T-cell (primary cell): ENCODE results near the gene WNK2. TPM values are rescaled to one million over a fixed set of nuclear protein-coding genes. Genes with fewer than 3 reads are reported as not detected.
"Not testable (repeated sequence)": the region's sequence is repeated elsewhere in the genome, so short reads cannot be mapped to it uniquely, and the experiment has no call there.

Source experiments
- ATAC-seq, 4 experiments: fragments of 200-7000 bp in 3 of 4; fragments of 150-1000 bp in 1 of 4; cut with Tn5 transposase; replicated peaks in 1 of 4; 1 replicate in 3 of 4; 2 replicates in 1 of 4; pipeline ENCODE4 v1.10.0; 2021; ENCODE audit warnings: moderate library complexity in 3 of 4, mild to moderate bottlenecking in 2 of 4, moderate number of reproducible peaks in 1 of 4
- CTCF ChIA-PET, 2 donors: fragments of 300-600 bp; sonication (Branson Sonifier 250); formaldehyde crosslinking; loops; one replicate each; lab custom pipeline; 2022; ENCODE audit warnings: antibody characterized with exemption in 2 of 2; lab: Charles Lee
- POLR2A ChIA-PET, 2 donors: fragments of 300-600 bp; sonication (Branson Sonifier 250); formaldehyde crosslinking; loops; one replicate each; lab custom pipeline; 2022; ENCODE audit warnings: antibody characterized with exemption in 2 of 2; lab: Charles Lee
- DNase-seq, 35 experiments: peaks; one replicate each; pipeline versions ENCODE4 v3.0.0 to v3.0.0-alpha.2; 2013 to 2023
- H3K27ac ChIP-seq: one replicate; pipeline ENCODE4 v1.5.1; 2013; ENCODE audit warnings: low read length
- H3K27me3 ChIP-seq, 2 experiments: replicated peaks in 1 of 2; 1 replicate in 1 of 2; 2 replicates in 1 of 2; pipeline versions ENCODE4 v1.6.1 to v1.7.0; 2013; ENCODE audit warnings: low read length in 1 of 2, mixed read lengths in 1 of 2; ENCODE audit not compliant: control insufficient read depth in 2 of 2, insufficient read depth in 2 of 2; ENCODE audit errors: extremely low read depth in 1 of 2
- H3K36me3 ChIP-seq, 2 donors: 1 replicate in 1 of 2; 2 replicates in 1 of 2; pipeline versions ENCODE4 v1.6.1 to v1.7.0; 2013; ENCODE audit warnings: low read length in 1 of 2; ENCODE audit not compliant: control insufficient read depth in 2 of 2, insufficient read depth in 1 of 2; ENCODE audit errors: extremely low read depth in 1 of 2
- H3K4me1 ChIP-seq, 2 experiments: 1 replicate in 1 of 2; 2 replicates in 1 of 2; pipeline versions ENCODE4 v1.6.1 to v1.7.0; 2013; ENCODE audit warnings: low read length in 2 of 2, mixed read lengths in 1 of 2; ENCODE audit not compliant: insufficient read depth in 2 of 2, control insufficient read depth in 1 of 2; ENCODE audit errors: extremely low read depth in 1 of 2
- H3K4me3 ChIP-seq, 2 donors: 1 replicate in 1 of 2; 2 replicates in 1 of 2; pipeline versions ENCODE4 v1.5.1 to v1.7.0; 2013; ENCODE audit warnings: mild to moderate bottlenecking in 2 of 2, low read length in 1 of 2, moderate library complexity in 1 of 2; ENCODE audit not compliant: control insufficient read depth in 1 of 2; ENCODE audit errors: extremely low read depth in 1 of 2
- H3K9me3 ChIP-seq: 2 replicates; pipeline ENCODE4 v1.7.0; 2013
- H3K27ac Mint-ChIP-seq, 2 donors: one replicate each; pipeline ENCODE4 v1.8.0; 2020 to 2021; ENCODE audit warnings: mild to moderate bottlenecking in 2 of 2, mixed read lengths in 2 of 2
- H3K27me3 Mint-ChIP-seq, 2 donors: one replicate each; pipeline ENCODE4 v1.8.0; 2021 to 2022; ENCODE audit warnings: mixed read lengths in 2 of 2
- H3K36me3 Mint-ChIP-seq: one replicate; pipeline ENCODE4 v1.8.0; 2021; ENCODE audit warnings: mixed read lengths
- H3K4me1 Mint-ChIP-seq, 3 donors: one replicate each; pipeline ENCODE4 v1.8.0; 2020 to 2022; ENCODE audit warnings: mixed read lengths in 3 of 3, mild to moderate bottlenecking in 1 of 3
- H3K4me3 Mint-ChIP-seq, 3 donors: one replicate each; pipeline ENCODE4 v1.8.0; 2020 to 2022; ENCODE audit warnings: mild to moderate bottlenecking in 3 of 3, mixed read lengths in 3 of 3, moderate library complexity in 3 of 3
- H3K9me3 Mint-ChIP-seq, 3 donors: one replicate each; pipeline ENCODE4 v1.8.0; 2020 to 2022; ENCODE audit warnings: mixed read lengths in 3 of 3
- WGBS: methylation state at CpG from one replicate; pipeline ENCODE4 v1.1.5; 2013; ENCODE audit warnings: missing lambda C conversion rate; ENCODE audit not compliant: insufficient coverage; 5-methylcytosine and 5-hydroxymethylcytosine counted together
- total RNA-seq, 35 experiments: library from RNA in 6 of 35; stranded (reverse) in 6 of 35; fragments of 120-200 nt in 1 of 35; gene quantifications; one replicate each; pipeline versions ENCODE4 v1.2.1 to v1.2.4 and lab custom pipeline; 2013 to 2026

Gene WNK2
- total RNA-seq, 5 donors from 2014 or later (not counting 1 experiment from before 2014, with no cell fraction given) = 0.12 to 0.95 (median 0.48) TPM

DNA sequence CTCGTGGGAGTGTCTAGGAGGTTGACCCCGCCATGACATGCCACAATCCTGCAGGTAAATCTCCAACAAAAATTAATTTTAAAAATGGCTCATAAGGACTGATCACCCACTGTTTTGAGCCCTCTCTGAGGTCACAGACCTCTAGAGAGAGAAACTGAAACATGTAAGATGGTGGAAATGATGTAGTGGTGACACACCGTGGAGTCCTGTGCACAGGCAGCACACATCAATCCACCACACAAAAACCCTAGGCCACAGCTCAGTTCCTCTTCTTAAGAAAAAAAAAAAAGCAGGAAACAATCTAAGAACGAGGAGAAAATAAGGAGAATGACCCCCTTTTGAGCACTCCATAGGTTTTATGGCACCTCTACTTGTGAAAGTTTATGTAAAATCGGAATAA, 173.7 kb downstream of the WNK2 start:
- H3K27me3 Mint-ChIP-seq = no peaks in the 10 kb centered on the region
- POLR2A ChIA-PET = no interaction called here
- H3K4me1 Mint-ChIP-seq = peaks cover 0 to 5% (median 2%) of the 10 kb centered on the region in 3 donors
- H3K9me3 ChIP-seq = no peaks in the 10 kb centered on the region
- peaks cover 0 to 13% (median 5%) of the 10 kb centered on the region in 3 donors for H3K9me3 Mint-ChIP-seq
- H3K4me3 ChIP-seq = no peak overlapping the region
- H3K27me3 ChIP-seq = peaks cover 0 to 3% of the 10 kb centered on the region in 2 experiments
- no peaks in the 10 kb centered on the region for H3K36me3 ChIP-seq
- no CpG with 5 or more reads among the region's 5 CpGs for WGBS
- no peaks in the 10 kb centered on the region for H3K36me3 Mint-ChIP-seq
- H3K4me1 ChIP-seq = no peaks in the 10 kb centered on the region
- ATAC-seq = peak in 1 of 4 experiments; percentile 38
- CTCF ChIA-PET = interaction anchor here in 1 of 2 donors (0.7 kb wide), 1 partner anchor 1080 kb away, joined by 3 read pairs; no protein-coding TSS in a partner anchor
- H3K27ac ChIP-seq = no peak overlapping the region
- no peak overlapping the region for H3K4me3 Mint-ChIP-seq
- H3K27ac Mint-ChIP-seq = no peak overlapping the region
- peak in 1 of 35 experiments; percentile 10 for DNase-seq

DNA sequence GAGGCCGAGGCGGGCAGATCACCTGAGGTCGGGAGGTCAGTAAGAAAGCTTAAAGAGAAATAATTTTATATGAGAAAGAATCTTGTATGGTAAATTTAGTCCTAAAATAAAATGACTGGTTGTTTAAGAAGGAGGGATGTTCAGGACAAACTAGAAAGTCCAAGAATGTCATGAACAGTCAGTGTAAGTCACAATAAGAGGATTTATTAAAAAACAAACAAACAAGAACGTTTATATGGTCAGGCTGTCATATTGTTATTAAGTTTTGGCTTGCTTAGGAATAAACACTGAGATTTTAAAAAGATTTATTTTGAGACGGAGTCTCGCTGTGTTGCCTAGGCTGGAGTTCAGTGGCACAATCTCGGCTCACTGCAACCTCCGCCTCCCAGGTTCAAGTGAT, 176.0 kb downstream of the WNK2 start:
- POLR2A ChIA-PET, ATAC-seq, H3K27me3 ChIP-seq, H3K27ac ChIP-seq, H3K36me3 Mint-ChIP-seq, H3K4me3 ChIP-seq, H3K4me1 ChIP-seq, H3K27ac Mint-ChIP-seq, H3K4me1 Mint-ChIP-seq, H3K36me3 ChIP-seq, H3K9me3 ChIP-seq, H3K4me3 Mint-ChIP-seq, DNase-seq, H3K27me3 Mint-ChIP-seq: not testable (repeated sequence)
- H3K9me3 Mint-ChIP-seq = peaks cover 4 to 16% (median 6%) of the 10 kb centered on the region in 3 donors
- CTCF ChIA-PET = interaction anchor here in 1 of 2 donors (1.1 kb wide), 1 partner anchor 251 kb away, joined by 3 read pairs; no protein-coding TSS in a partner anchor
- WGBS = 86% methylated on average over 7 of the region's 8 CpGs

DNA sequence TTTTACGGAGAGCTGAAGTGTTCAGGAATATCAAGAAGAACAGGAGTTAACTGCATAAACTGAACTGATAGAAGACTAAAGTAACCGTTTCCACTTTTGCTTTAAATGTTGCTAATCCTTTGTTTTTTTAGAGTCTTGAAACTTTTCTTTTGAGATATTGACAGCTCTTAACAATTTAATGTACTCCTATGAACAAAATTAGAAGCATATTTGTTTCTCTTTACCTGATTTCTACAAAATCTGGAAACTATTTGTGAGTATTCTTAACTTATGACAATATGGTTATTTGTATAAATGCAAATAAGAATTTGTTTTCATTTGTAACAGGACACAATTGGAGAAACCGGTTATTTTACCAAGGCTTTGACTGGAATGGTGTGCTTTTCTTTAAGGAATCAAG, 178.1 kb downstream of the WNK2 start:
- no peak overlapping the region for H3K27ac Mint-ChIP-seq
- ChIA-PET POLR2A (no interaction called here), CTCF (interaction anchor here in 1 of 2 donors (0.5 kb wide), 1 partner anchor 124 kb away, joined by 6 read pairs; no protein-coding TSS in a partner anchor)
- WGBS = 100% methylated on average over 1 of the region's 3 CpGs
- ATAC-seq (no peak), DNase-seq (no peak)
- Histone ChIP-seq H3K4me3 (no peak overlapping the region), H3K9me3 (no peaks in the 10 kb centered on the region), H3K36me3 (no peaks in the 10 kb centered on the region), H3K27me3 (peaks cover 0 to 16% of the 10 kb centered on the region in 2 experiments), H3K27ac (no peak overlapping the region), H3K4me1 (no peaks in the 10 kb centered on the region)
- H3K27me3 Mint-ChIP-seq = peaks cover 12 to 14% of the 10 kb centered on the region in 2 donors
- no peak overlapping the region for H3K4me3 Mint-ChIP-seq
- no peaks in the 10 kb centered on the region for H3K36me3 Mint-ChIP-seq
- peaks cover 0 to 5% (median 2%) of the 10 kb centered on the region in 3 donors for H3K4me1 Mint-ChIP-seq
- peaks cover 4 to 16% (median 6%) of the 10 kb centered on the region in 3 donors for H3K9me3 Mint-ChIP-seq

DNA sequence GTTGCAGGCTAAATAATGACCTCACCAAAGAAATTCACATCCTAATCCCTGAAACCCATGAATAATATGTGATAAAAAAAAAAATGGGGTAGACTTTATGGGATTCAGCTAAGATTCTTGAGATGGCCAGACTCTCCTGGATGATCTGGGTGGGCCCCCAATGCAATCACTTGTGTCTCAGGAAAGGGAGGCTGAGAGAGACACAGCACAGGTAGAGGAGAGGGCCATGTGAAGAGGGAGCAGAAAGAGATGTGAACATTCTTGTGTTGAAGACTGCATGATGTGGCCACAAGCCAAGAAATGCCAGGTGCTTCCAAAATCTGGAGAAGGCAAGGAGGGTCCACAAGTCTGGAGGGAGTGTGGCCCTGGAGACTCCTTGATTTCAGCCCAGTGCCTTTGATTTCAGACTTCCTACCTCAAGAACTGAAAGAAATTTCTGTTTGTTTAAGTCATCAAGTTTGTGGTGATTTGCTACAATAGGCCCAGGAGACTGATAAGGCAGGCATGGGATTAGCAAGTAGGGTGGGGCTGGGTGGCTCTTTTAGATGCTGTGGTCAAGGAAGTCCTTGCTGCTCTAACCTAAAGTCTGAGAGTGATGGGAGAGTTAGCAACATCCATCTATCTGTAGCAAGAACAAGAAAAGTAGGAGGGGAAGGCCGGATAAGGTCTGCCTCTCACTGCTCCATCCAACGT, 180.9 kb downstream of the WNK2 start:
- Histone ChIP-seq H3K9me3 (no peaks in the 10 kb centered on the region), H3K27ac (no peak overlapping the region), H3K4me1 (no peaks in the 10 kb centered on the region), H3K4me3 (no peak overlapping the region), H3K36me3 (no peaks in the 10 kb centered on the region), H3K27me3 (peaks cover 0 to 16% of the 10 kb centered on the region in 2 experiments)
- ChIA-PET POLR2A (no interaction called here), CTCF (no interaction called here)
- no peak for ATAC-seq
- Mint-ChIP-seq H3K4me1 (no peaks in the 10 kb centered on the region), H3K27ac (no peak overlapping the region), H3K9me3 (peaks cover 4 to 14% (median 6%) of the 10 kb centered on the region in 3 donors), H3K36me3 (no peaks in the 10 kb centered on the region), H3K27me3 (peaks cover 12 to 16% of the 10 kb centered on the region in 2 donors), H3K4me3 (no peak overlapping the region)
- DNase-seq = no peak
- no CpG with 5 or more reads among the region's 2 CpGs for WGBS

DNA sequence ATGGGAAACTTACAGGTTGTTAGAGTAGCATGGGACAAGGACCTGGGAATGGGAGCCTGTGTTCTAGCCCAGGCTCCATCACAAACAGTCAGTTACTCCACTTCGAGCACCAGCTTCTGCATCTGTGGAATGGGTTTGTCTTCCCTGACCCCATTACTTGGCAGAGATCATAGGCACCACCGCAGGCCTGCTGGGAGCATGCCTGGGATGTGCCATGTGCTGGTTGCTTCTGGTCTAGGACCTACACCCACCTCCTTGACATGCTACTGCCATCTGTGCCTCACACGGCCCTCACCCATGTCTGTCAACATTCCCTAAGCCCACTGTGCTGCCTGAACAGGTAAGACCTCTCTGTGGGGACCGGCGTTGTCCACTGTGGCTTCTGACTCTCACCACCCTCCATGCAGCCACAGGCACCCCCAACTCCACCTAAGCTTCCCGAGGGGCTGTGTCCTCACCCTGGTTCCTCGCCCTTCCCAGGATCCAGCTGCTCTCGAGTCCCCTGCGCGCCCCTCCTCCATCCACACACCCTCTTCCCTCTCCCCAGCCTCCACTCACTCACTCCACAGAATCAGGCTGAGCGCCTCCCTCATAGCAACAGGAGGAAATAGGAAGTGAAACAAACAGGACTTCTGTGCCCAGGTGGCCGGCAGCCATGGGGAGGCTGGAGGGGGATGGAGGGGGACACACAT, 181.6 kb downstream of the WNK2 start:
- H3K36me3 Mint-ChIP-seq = no peaks in the 10 kb centered on the region
- H3K4me1 Mint-ChIP-seq = no peaks in the 10 kb centered on the region
- no peaks in the 10 kb centered on the region for H3K9me3 ChIP-seq

DNA sequence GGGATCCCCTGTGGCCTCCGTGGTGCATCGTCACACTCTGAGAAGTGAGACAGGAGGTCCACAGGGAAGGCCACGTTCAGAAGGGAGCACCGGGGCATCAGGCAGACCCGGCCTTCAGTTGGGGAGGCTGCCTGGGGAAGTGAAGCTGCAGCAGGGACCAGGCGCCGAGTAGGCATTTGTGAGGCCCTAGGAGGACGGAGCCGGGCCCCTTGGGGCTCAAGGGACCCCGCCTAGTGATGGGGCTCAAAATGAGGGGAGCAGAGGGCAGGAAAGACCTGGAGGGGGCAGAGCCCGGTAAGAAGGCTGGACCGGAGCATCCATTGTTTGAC, 182.1 kb downstream of the WNK2 start:
- H3K27ac ChIP-seq = no peak overlapping the region
- no peaks in the 10 kb centered on the region for H3K4me1 Mint-ChIP-seq
- no peak overlapping the region for H3K27ac Mint-ChIP-seq
- H3K4me1 ChIP-seq = no peaks in the 10 kb centered on the region
- H3K36me3 ChIP-seq = no peaks in the 10 kb centered on the region
- no peaks in the 10 kb centered on the region for H3K9me3 ChIP-seq
- peaks cover 0 to 16% of the 10 kb centered on the region in 2 experiments for H3K27me3 ChIP-seq
- ChIA-PET CTCF (no interaction called here), POLR2A (no interaction called here)
- ATAC-seq (no peak), DNase-seq (no peak)
- H3K9me3 Mint-ChIP-seq = peaks cover 4 to 14% (median 4%) of the 10 kb centered on the region in 3 donors
- H3K4me3 ChIP-seq = no peak overlapping the region
- 86% methylated on average over 11 of the region's 12 CpGs for WGBS
- H3K36me3 Mint-ChIP-seq = no peaks in the 10 kb centered on the region
- peaks cover 16 to 17% of the 10 kb centered on the region in 2 donors for H3K27me3 Mint-ChIP-seq
- H3K4me3 Mint-ChIP-seq = no peak overlapping the region

More for the DNA sequence above, 181.6 kb downstream of the WNK2 start:
- ChIA-PET CTCF (no interaction called here), POLR2A (no interaction called here)
- H3K27ac Mint-ChIP-seq = no peak overlapping the region
- H3K4me3 Mint-ChIP-seq = no peak overlapping the region
- ATAC-seq = no peak
- Histone ChIP-seq H3K4me3 (no peak overlapping the region), H3K27me3 (peaks cover 0 to 16% of the 10 kb centered on the region in 2 experiments), H3K27ac (no peak overlapping the region), H3K36me3 (no peaks in the 10 kb centered on the region), H3K4me1 (no peaks in the 10 kb centered on the region)
- H3K27me3 Mint-ChIP-seq = peaks cover 12 to 16% of the 10 kb centered on the region in 2 donors
- peaks cover 4 to 14% (median 4%) of the 10 kb centered on the region in 3 donors for H3K9me3 Mint-ChIP-seq
- no peak for DNase-seq
- WGBS = 70% methylated on average over 7 of the region's 12 CpGs
